Dermis microvascular lymphatic vessel endothelial cell (primary cell): ENCODE data around the gene TESPA1. TPM values are rescaled to one million over a fixed set of nuclear protein-coding genes. Genes with fewer than 3 reads are reported as not detected.
"Not testable (repeated sequence)": the region's sequence is repeated elsewhere in the genome, so short reads cannot be mapped to it uniquely, and the experiment has no call there.

Experiments used
- DNase-seq, 2 donors: peaks; one replicate each; pipeline versions ENCODE4 v3.0.0 to v3.0.0-alpha.2; 2010; ENCODE audit warnings: low read depth in 2 of 2
- total RNA-seq: library from RNA; depleted of rRNA; stranded (reverse); fragments of >200 nt; gene quantifications from 2 replicates; pipeline ENCODE4 v1.2.1, GENCODE V29; 2014

The TESPA1 gene
- total RNA-seq, 1 donor from 2014 or later: not detected

DNA sequence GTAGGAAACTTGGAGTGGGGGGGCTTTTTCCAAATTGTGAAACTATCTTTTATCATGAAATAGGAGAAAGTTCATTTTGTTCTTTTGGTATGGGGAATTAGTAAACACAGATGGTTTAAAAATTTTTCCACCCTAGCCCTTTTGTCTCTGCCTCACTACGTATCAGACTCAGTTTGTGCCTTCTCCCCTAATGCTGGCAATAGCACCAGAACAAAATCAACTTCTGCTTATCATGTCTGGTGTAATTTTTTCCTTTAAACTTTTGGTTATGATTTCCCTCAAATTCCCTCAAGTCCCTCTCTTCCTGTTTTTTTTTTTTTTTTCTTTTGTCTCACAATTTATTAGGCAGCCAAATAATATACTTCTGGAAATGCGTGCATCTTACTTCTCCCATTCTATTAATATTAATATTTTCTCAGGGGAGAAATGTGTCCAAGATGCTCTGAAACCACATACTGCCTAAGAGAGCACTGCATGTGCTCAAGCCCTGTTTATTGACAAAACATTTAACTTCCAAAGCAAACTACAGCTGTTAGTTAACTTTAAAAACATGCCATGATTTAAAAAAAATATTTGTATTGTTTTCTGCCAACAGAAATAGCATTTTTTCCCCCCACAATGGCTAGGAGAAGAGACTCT lies 35.4 kb downstream of the TESPA1 start:
- DNase-seq: no peak

DNA sequence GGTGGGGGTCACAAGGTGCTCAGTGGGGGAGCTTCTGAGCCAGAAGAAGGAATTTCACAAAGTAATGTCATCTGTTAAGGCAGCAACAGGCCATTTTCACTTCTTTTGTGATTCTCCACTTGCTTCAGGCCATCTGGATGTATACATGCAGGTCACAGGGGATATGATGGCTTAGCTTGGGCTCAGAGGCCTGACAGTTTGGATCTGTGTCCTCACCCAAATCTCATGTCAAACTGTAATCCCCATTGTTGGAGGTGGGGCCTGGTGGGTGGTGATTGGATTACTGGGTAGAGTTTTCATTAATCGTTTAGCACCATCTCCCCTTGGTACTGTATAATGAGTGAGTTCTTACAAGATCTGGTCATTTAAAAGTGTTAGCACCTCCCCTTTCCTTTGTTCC lies 36.4 kb downstream of the TESPA1 start:
- DNase-seq: no peak

DNA sequence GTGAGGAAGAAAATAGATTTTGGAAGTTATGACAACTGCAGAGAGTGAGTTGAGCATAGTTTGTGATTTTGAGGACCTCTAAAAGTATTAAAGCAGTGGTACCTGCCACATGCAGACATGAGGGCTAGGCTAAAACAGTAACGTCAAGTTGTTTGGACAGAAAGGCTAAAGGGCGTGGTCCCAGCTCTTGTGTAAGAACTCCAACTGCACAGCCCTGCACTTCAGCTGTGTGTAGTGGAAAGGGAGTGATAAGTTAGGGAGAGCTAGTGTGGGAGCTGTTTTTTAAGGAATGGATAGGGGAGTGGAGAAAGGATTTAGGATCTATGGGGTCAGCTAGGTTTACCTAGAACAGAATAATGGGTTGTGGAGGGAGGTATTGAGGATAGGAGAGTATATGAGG lies 39.5 kb downstream of the TESPA1 start:
- DNase-seq: no peak

- DNase-seq: not testable (repeated sequence)
These were observed 41.3 kb downstream of the TESPA1 start for GRCh38 chr12:54943292-54943691.

GRCh38 chr12:54941659-54942058 lies 42.9 kb downstream of the TESPA1 start:
- no peak for DNase-seq

DNA sequence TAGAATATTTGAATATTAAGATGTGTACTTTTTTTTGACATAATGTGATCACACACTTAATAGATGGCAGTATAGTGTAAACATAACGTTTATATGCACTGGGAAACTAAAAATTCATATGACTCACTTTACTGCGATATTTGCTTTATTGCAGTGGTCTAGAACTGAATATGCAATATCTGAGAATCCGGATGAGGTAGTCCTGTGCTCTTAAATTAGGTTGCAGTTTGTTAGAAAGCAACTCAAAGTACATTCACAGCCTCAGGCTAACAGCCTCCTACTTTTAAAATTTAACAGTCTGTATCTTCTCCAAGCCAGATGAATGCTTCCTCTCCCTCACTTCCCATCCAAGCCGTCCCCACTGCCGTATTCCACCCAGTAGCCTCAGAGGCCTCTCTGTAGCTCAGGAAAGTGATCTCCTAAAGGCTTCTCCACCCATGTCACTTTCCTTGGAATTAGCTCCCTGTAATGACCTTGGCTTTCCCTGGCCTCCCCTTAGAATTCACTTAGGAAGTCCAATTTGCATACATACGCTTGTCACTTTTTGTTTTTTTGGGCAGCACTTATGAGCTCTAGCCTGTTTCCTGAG lies 43.7 kb downstream of the TESPA1 start:
- no peak for DNase-seq

GRCh38 chr12:54937929-54938328 lies 46.6 kb downstream of the TESPA1 start:
- DNase-seq: no peak

GRCh38 chr12:54937376-54937775 lies 47.2 kb downstream of the TESPA1 start:
- DNase-seq: peak in 1 of 2 donors; percentile 48

GRCh38 chr12:54936736-54937135 lies 47.8 kb downstream of the TESPA1 start:
- peak in 1 of 2 donors; percentile 4 for DNase-seq

GRCh38 chr12:54935235-54935951 lies 49.2 kb downstream of the TESPA1 start:
- peak in 1 of 2 donors; percentile 85 for DNase-seq

DNA sequence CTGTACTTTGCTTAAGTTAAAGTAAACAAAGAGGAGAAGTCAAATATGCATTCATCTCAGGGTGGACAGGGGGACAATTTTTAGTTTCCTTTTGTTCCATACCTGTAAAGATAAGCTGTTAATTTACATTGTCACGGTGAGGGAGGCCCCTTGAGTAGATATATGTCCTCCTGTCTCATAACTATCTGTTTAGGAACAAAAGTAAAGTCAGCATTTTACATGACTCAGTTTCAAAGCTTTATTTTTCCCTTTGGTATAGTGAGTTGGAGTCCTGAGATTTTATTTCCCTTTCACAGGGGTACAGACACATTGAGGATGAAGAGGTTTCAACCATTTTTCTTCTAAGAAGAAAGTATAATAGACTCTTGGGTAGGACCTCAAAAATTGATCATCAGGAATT lies 50.1 kb downstream of the TESPA1 start:
- DNase-seq: no peak

- peak in 1 of 2 donors; percentile 36 for DNase-seq
These were observed 51.2 kb downstream of the TESPA1 start for GRCh38 chr12:54933376-54933775.

DNA sequence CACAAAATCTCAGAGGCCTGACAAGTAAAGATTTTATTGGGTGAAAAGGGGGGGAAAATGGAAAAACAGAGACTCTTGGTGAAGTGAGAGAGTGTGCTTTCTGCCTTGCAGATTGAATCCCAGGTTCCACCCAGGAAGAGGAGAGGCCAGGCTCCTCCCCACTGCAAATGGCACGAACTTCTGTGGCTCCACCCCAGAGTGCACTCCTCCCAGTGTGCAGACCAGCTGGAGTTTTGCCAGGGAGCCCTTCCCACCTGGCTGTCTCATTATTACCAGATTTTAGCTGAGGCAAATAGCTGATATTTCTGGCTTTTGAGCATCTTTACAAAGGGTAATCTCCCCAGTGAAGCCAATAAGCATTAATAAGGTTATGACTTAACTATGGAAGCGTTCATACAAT lies 51.9 kb downstream of the TESPA1 start:
- DNase-seq: no peak

GRCh38 chr12:54932038-54932437 lies 52.5 kb downstream of the TESPA1 start:
- no peak for DNase-seq

DNA sequence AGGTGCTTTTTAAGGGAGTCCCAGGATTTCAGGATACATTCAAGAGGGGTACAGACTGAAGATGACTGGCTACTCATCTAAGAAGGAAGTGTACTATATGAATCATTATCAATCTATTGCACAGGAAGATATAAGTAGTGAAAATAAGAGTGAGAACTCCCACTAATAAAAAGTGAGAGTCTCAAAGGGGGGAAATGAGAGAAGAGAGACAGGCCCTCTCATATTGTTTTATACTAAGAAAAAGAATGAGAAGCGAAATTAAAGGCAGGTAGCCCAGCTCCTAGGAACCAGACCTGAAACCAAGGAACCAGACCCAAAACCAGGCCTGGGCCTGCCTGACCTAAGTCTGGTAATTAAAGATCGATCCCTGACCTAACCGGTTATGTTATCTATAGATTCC lies 54.6 kb downstream of the TESPA1 start:
- DNase-seq: no peak

DNA sequence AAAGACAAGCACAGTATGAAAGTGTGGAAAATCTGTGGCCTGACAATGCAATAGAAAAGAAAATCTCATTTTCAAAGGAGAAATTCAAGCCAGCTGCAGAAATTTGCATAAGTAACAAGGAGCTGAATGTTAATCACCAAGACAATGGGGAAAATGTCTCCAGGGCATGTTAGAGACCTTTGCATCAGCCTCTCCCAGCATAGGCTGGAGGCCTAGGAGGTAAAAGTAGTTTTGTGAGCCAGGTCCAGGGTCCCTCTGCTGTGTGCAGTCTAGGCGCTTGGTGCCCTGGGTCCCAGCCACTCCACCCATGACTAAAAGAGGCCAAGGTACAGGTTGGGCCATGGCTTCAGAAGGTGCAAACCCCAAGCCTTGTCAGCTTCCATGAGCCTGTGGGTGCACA lies 58.3 kb downstream of the TESPA1 start:
- no peak for DNase-seq

DNA sequence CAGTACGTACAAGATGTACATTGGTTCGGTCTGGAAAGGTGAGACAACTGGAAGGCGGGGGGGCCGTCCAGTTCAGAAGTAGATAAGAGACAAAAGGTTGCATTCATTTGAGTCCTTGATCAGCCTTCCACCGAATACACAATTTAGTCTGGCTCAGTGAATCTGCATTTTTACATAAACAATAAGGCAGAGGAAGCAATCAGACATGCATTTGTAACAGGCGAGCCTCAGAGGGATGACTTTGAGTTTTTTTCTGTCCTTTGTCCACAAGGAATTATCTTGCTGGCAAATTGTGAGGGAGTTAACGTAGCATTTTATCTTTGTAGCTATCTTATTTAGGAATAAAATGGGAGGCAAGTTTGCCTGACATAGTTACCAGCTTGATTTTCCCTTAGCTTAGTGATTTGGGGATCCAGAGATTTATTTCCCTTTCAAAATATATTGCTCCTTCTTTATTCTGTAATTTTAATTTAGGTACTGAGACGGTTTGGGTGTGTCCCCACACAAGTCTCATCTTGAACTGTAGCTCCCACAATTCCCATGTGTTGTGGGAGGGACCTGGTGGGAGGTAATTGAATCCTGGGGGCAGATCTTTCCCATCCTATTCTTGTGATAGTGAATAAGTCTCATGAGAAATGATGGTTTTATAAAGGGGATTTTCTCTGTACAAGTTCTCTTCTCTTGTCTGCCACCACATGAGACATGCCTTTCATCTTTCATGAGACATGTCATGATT lies 59.4 kb downstream of the TESPA1 start:
- no peak for DNase-seq

- no peak for DNase-seq
These were observed 67.5 kb downstream of the TESPA1 start for GRCh38 chr12:54917001-54917488.
